K562 (cell line): ENCODE measurements around the gene TMEM38B. TPM values are rescaled to one million over a fixed set of nuclear protein-coding genes. Genes with fewer than 3 reads are reported as not detected.

ENCODE experiments used
- FOXP1 ChIP-seq: sonication (generic); formaldehyde crosslinking; IDR thresholded peaks from 2 replicates; pipeline ENCODE4 v1.8.0; 2022; ENCODE audit warnings: mild to moderate bottlenecking, missing genetic modification reagents
- HSF4 ChIP-seq: fragments of 250-450 bp; sonication (Bioruptor Pico); IDR thresholded peaks from 2 replicates; pipeline ENCODE4 v2.1.2; 2022; ENCODE audit warnings: mild to moderate bottlenecking, moderate library complexity, borderline replicate concordance
- PCBP2 ChIP-seq: fragments of 200-400 bp; formaldehyde crosslinking; IDR thresholded peaks from 2 replicates; pipeline ENCODE4 v1.6.1; 2018; ENCODE audit warnings: low read length, low read depth, mild to moderate bottlenecking, moderate library complexity; ENCODE audit not compliant: poor library complexity, severe bottlenecking
- PTTG1 ChIP-seq: fragments of 450-650 bp; IDR thresholded peaks from 2 replicates; pipeline ENCODE4 v1.6.1; 2016; ENCODE audit warnings: low read depth, mild to moderate bottlenecking, missing genetic modification characterization, missing compliant biosample characterization
- ZFP1 ChIP-seq: fragments of 450-650 bp; formaldehyde crosslinking; IDR thresholded peaks from 2 replicates; pipeline ENCODE4 v1.4.0; 2020; ENCODE audit warnings: mild to moderate bottlenecking, mixed read lengths
- polyA plus RNA-seq, 8 experiments: library from polyadenylated mRNA; depleted of rRNA in 4 of 8; stranded (reverse) in 5 of 8; unstranded in 3 of 8; fragments of >200 nt; fragmentation: Nextera tagmentation in 2 of 8; fragmentation: Illumina TruSeq in 1 of 8; extraction: Ambion mirVana in 2 of 8; extraction: Trizol in 1 of 8; gene quantifications; 2 replicates each; pipeline versions ENCODE4 v1.2.1 to v1.2.3, GENCODE V29; 2011 to 2014; ENCODE audit warnings: inconsistent platforms in 1 of 8, missing spikeins in 1 of 8
- total RNA-seq, 7 experiments: library from RNA; depleted of rRNA in 6 of 7; stranded (reverse); fragments of >200 nt in 6 of 7; fragmentation: Illumina TruSeq in 2 of 7; extraction: Trizol in 2 of 7; gene quantifications; 2 replicates each; pipeline versions ENCODE4 v1.2.1 to v1.2.3, GENCODE V29; 2011 to 2021; ENCODE audit warnings: low replicate concordance in 1 of 7
- TF ChIP-seq, protein P1 (sequence below): sonication (generic); formaldehyde crosslinking; IDR thresholded peaks from 2 replicates; pipeline ENCODE4 v1.8.1; 2023; ENCODE audit warnings: mild to moderate bottlenecking, missing genetic modification reagents
- TF ChIP-seq, protein P2 (sequence below): sonication (generic); formaldehyde crosslinking; IDR thresholded peaks from 2 replicates; pipeline ENCODE4 v1.5.0; 2020; ENCODE audit warnings: missing genetic modification reagents
- TF ChIP-seq, protein P3 (sequence below): fragments of 250-450 bp; sonication (Bioruptor Pico); IDR thresholded peaks from 2 replicates; pipeline ENCODE4 v1.4.0; 2020
- TF ChIP-seq, protein P4 (sequence below): fragments of 450-650 bp; IDR thresholded peaks from 2 replicates; pipeline ENCODE4 v1.6.1; 2016; ENCODE audit warnings: low read depth, mild to moderate bottlenecking, moderate library complexity
- TF ChIP-seq, protein P5 (sequence below): sonication (generic); formaldehyde crosslinking; IDR thresholded peaks from 2 replicates; pipeline ENCODE4 v1.8.1; 2023; ENCODE audit warnings: missing genetic modification reagents, mild to moderate bottlenecking, borderline replicate concordance

Gene TMEM38B
- total and polyA plus RNA-seq, 9 of the 15 experiments (the other 6 are each of a cell fraction or from before 2014, with no cell fraction given) = 26.0 to 57.5 (median 38.5) TPM

DNA sequence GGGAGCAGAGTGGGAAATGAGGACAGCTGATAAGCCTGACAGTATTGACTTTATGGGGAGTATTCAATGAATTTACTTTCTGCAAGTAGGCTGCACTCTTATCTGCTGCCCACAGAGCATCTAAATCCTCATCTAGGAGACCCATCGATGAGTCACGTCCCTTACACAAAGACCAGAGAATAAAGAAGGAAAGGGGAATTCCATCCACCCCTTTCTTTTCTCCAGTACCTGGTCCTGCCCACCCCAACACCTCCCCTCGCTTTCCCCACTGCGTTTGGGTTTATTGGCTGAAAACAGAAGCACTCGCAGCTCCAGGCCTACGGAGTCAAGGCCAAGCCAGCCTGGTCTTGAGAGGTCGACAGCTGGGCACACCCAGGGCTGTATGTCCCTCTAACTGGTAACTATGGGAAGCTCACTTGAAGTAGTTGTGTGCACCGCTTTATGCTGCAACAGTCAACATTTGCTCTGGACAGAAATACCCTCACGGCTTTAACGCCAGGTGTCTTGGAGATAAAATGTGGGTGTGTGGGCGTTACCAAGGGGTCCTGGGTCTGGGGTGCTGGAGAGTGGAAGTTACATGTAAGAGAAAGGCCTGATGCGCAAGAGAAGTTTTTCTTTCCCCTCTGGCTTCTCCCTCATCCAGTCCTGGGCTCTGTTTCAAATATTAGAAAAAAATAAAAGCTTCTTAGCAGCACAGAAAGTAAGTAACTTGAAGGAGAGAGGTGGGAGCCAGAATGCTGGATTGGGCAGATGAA is 46.6 kb upstream of the TMEM38B start (continued):
- TF ChIP-seq, protein P1, sequence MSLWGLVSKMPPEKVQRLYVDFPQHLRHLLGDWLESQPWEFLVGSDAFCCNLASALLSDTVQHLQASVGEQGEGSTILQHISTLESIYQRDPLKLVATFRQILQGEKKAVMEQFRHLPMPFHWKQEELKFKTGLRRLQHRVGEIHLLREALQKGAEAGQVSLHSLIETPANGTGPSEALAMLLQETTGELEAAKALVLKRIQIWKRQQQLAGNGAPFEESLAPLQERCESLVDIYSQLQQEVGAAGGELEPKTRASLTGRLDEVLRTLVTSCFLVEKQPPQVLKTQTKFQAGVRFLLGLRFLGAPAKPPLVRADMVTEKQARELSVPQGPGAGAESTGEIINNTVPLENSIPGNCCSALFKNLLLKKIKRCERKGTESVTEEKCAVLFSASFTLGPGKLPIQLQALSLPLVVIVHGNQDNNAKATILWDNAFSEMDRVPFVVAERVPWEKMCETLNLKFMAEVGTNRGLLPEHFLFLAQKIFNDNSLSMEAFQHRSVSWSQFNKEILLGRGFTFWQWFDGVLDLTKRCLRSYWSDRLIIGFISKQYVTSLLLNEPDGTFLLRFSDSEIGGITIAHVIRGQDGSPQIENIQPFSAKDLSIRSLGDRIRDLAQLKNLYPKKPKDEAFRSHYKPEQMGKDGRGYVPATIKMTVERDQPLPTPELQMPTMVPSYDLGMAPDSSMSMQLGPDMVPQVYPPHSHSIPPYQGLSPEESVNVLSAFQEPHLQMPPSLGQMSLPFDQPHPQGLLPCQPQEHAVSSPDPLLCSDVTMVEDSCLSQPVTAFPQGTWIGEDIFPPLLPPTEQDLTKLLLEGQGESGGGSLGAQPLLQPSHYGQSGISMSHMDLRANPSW = no peak
- no peak for TF ChIP-seq HSF4 (CRISPR knock-in tag)
- TF ChIP-seq, protein P2, sequence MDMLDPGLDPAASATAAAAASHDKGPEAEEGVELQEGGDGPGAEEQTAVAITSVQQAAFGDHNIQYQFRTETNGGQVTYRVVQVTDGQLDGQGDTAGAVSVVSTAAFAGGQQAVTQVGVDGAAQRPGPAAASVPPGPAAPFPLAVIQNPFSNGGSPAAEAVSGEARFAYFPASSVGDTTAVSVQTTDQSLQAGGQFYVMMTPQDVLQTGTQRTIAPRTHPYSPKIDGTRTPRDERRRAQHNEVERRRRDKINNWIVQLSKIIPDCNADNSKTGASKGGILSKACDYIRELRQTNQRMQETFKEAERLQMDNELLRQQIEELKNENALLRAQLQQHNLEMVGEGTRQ (CRISPR knock-in tag) = no peak
- TF ChIP-seq, protein P3, sequence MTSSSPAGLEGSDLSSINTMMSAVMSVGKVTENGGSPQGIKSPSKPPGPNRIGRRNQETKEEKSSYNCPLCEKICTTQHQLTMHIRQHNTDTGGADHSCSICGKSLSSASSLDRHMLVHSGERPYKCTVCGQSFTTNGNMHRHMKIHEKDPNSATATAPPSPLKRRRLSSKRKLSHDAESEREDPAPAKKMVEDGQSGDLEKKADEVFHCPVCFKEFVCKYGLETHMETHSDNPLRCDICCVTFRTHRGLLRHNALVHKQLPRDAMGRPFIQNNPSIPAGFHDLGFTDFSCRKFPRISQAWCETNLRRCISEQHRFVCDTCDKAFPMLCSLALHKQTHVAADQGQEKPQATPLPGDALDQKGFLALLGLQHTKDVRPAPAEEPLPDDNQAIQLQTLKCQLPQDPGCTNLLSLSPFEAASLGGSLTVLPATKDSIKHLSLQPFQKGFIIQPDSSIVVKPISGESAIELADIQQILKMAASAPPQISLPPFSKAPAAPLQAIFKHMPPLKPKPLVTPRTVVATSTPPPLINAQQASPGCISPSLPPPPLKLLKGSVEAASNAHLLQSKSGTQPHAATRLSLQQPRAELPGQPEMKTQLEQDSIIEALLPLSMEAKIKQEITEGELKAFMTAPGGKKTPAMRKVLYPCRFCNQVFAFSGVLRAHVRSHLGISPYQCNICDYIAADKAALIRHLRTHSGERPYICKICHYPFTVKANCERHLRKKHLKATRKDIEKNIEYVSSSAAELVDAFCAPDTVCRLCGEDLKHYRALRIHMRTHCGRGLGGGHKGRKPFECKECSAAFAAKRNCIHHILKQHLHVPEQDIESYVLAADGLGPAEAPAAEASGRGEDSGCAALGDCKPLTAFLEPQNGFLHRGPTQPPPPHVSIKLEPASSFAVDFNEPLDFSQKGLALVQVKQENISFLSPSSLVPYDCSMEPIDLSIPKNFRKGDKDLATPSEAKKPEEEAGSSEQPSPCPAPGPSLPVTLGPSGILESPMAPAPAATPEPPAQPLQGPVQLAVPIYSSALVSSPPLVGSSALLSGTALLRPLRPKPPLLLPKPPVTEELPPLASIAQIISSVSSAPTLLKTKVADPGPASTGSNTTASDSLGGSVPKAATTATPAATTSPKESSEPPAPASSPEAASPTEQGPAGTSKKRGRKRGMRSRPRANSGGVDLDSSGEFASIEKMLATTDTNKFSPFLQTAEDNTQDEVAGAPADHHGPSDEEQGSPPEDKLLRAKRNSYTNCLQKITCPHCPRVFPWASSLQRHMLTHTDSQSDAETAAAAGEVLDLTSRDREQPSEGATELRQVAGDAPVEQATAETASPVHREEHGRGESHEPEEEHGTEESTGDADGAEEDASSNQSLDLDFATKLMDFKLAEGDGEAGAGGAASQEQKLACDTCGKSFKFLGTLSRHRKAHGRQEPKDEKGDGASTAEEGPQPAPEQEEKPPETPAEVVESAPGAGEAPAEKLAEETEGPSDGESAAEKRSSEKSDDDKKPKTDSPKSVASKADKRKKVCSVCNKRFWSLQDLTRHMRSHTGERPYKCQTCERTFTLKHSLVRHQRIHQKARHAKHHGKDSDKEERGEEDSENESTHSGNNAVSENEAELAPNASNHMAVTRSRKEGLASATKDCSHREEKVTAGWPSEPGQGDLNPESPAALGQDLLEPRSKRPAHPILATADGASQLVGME = no peak
- TF ChIP-seq ZFP1 (CRISPR knock-in tag) = no peak
- no peak for TF ChIP-seq PCBP2
- TF ChIP-seq, protein P4, sequence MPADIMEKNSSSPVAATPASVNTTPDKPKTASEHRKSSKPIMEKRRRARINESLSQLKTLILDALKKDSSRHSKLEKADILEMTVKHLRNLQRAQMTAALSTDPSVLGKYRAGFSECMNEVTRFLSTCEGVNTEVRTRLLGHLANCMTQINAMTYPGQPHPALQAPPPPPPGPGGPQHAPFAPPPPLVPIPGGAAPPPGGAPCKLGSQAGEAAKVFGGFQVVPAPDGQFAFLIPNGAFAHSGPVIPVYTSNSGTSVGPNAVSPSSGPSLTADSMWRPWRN = peak; percentile 93
- no peak for TF ChIP-seq FOXP1
- no peak for TF ChIP-seq PTTG1 (tag)
- TF ChIP-seq, protein P5, sequence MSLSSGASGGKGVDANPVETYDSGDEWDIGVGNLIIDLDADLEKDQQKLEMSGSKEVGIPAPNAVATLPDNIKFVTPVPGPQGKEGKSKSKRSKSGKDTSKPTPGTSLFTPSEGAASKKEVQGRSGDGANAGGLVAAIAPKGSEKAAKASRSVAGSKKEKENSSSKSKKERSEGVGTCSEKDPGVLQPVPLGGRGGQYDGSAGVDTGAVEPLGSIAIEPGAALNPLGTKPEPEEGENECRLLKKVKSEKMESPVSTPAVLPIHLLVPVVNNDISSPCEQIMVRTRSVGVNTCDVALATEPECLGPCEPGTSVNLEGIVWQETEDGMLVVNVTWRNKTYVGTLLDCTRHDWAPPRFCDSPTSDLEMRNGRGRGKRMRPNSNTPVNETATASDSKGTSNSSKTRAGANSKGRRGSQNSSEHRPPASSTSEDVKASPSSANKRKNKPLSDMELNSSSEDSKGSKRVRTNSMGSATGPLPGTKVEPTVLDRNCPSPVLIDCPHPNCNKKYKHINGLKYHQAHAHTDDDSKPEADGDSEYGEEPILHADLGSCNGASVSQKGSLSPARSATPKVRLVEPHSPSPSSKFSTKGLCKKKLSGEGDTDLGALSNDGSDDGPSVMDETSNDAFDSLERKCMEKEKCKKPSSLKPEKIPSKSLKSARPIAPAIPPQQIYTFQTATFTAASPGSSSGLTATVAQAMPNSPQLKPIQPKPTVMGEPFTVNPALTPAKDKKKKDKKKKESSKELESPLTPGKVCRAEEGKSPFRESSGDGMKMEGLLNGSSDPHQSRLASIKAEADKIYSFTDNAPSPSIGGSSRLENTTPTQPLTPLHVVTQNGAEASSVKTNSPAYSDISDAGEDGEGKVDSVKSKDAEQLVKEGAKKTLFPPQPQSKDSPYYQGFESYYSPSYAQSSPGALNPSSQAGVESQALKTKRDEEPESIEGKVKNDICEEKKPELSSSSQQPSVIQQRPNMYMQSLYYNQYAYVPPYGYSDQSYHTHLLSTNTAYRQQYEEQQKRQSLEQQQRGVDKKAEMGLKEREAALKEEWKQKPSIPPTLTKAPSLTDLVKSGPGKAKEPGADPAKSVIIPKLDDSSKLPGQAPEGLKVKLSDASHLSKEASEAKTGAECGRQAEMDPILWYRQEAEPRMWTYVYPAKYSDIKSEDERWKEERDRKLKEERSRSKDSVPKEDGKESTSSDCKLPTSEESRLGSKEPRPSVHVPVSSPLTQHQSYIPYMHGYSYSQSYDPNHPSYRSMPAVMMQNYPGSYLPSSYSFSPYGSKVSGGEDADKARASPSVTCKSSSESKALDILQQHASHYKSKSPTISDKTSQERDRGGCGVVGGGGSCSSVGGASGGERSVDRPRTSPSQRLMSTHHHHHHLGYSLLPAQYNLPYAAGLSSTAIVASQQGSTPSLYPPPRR (CRISPR knock-in tag) = no peak
